ENCODE measurements around the gene GOPC.

Gene GOPC

GRCh38 chr6:117514655-117515054 is 87.7 kb downstream of the GOPC start:
- no peak for DNase-seq (ENCODE audit: low read depth in 2 of 2)

- no peak for DNase-seq (ENCODE audit: low read depth in 2 of 2)
These were observed 88.4 kb downstream of the GOPC start for GRCh38 chr6:117513778-117514365.

- DNase-seq (ENCODE audit: low read depth in 2 of 2) = no peak
These were observed 89.2 kb downstream of the GOPC start for GRCh38 chr6:117512987-117513573.

DNA sequence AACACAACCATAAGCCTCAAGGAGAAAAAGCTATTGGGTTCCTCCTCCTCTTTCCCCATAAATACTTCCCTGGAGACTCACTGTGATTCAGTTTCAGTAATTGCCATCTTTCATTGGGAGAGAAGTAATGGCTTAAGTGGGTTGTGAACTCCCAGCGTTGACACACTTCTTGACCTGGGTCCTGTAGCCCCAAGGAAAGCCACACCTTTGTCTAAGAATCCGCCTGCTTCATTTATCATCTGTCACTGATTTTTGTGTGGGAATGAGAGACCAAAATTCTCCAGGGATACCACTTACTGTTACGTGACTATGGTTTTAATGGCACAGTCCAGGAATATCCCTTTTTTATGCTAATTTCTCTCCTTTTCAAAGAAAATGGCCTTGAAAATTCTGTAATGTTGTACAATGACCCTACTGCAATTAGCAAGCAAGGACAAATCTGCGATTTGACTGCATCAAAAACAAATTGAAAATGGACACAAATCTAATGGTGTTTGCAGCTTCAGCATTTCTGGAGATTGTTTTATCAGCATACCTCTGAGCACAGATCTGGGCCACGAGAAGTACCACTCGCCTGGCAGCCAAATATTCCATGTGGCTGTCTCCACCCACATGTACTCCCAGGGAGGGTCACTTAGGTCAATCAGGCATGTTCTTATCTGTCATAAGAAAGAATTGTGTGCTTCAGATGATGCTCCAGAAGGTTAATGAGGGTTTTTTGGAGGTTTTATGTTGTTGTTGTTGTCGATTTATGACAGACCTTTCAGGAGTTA is 90.1 kb downstream of the GOPC start:
- DNase-seq (ENCODE audit: low read depth in 2 of 2) = no peak
